SK-N-SH (cell line): Measurements from ENCODE around the gene COMMD7. TPM values are rescaled to one million over a fixed set of nuclear protein-coding genes. Genes with fewer than 3 reads are reported as not detected.

ENCODE experiments used
- CTCF ChIA-PET: fragments of 300-600, 350-600 bp; formaldehyde crosslinking; extraction: SDS; loops from one replicate; lab custom pipeline; 2021; lab: Yijun Ruan, JAX
- POLR2A ChIA-PET: fragments of 350-600 bp; sonication (Branson Sonifier 250); formaldehyde crosslinking; extraction: SDS; loops from one replicate; lab custom pipeline; 2020; ENCODE audit warnings: antibody characterized with exemption, inconsistent platforms; lab: Yijun Ruan, JAX
- DNase-seq: peaks from one replicate; pipeline ENCODE4 v3.0.0; 2012
- H2AFZ ChIP-seq: fragments of 200-600 bp; sonication (generic); 2 replicates; pipeline ENCODE4 v1.8.1; 2016; ENCODE audit warnings: antibody characterized with exemption, mild to moderate bottlenecking, low read depth
- H3F3A ChIP-seq: fragments of 200-600 bp; sonication (generic); replicated peaks from 2 replicates; pipeline ENCODE3; 2016; ENCODE audit warnings: antibody characterized with exemption, mild to moderate bottlenecking; ENCODE audit not compliant: insufficient read depth
- H3K27ac ChIP-seq, 2 experiments: fragments of 200-500 bp in 1 of 2; fragments of 200-600 bp in 1 of 2; sonication (Bioruptor generic) in 1 of 2; sonication (generic), shearing (Covaris generic) in 1 of 2; 2 replicates each; pipeline versions ENCODE4 v1.5.1 to v1.6.1; 2014 to 2016; ENCODE audit warnings: low read depth in 2 of 2, inconsistent platforms in 1 of 2, low read length in 1 of 2, mild to moderate bottlenecking in 1 of 2, mixed read lengths in 1 of 2
- H3K27me3 ChIP-seq: fragments of 200-600 bp; sonication (generic), shearing (Covaris generic); 2 replicates; pipeline ENCODE4 v1.6.1; 2016; ENCODE audit warnings: mixed run types; ENCODE audit not compliant: insufficient read depth
- H3K36me3 ChIP-seq, 2 experiments: fragments of 200-500 bp in 1 of 2; fragments of 200-600 bp in 1 of 2; sonication (Bioruptor generic) in 1 of 2; sonication (generic) in 1 of 2; replicated peaks in 1 of 2; 2 replicates each; pipeline versions ENCODE3 to v1.5.1; 2014 to 2016; ENCODE audit warnings: low read length in 1 of 2, mild to moderate bottlenecking in 1 of 2; ENCODE audit not compliant: insufficient read depth in 2 of 2, control insufficient read depth in 1 of 2
- H3K4me1 ChIP-seq, 2 experiments: fragments of 200-500 bp in 1 of 2; fragments of 200-600 bp in 1 of 2; sonication (Bioruptor generic) in 1 of 2; sonication (generic), shearing (Covaris generic) in 1 of 2; 2 replicates each; pipeline versions ENCODE4 v1.5.1 to v1.6.1; 2014 to 2016; ENCODE audit warnings: low read depth in 1 of 2, low read length in 1 of 2, mixed run types in 1 of 2; ENCODE audit not compliant: insufficient read depth in 2 of 2, control insufficient read depth in 1 of 2
- H3K4me2 ChIP-seq: fragments of 200-600 bp; sonication (generic), shearing (Covaris generic); 2 replicates; pipeline ENCODE4 v1.6.1; 2017; ENCODE audit warnings: mixed run types
- H3K4me3 ChIP-seq, 2 experiments: fragments of 200-500 bp in 1 of 2; fragments of 200-600 bp in 1 of 2; sonication (Bioruptor generic) in 1 of 2; sonication (generic), shearing (Covaris generic) in 1 of 2; 2 replicates each; pipeline versions ENCODE4 v1.5.1 to v1.8.1; 2014 to 2016; ENCODE audit warnings: low read depth in 2 of 2, inconsistent platforms in 1 of 2, low read length in 1 of 2, mild to moderate bottlenecking in 1 of 2, mixed read lengths in 1 of 2, moderate library complexity in 1 of 2
- H3K79me2 ChIP-seq: fragments of 200-600 bp; sonication (generic); 2 replicates; pipeline ENCODE4 v1.8.1; 2017; ENCODE audit warnings: mild to moderate bottlenecking; ENCODE audit not compliant: insufficient read depth
- H3K9ac ChIP-seq: fragments of 200-600 bp; sonication (generic); 2 replicates; pipeline ENCODE4 v1.6.1; 2017; ENCODE audit warnings: mixed run types
- H3K9me2 ChIP-seq: fragments of 200-600 bp; sonication (generic); 2 replicates; pipeline ENCODE4 v1.6.1; 2017; ENCODE audit warnings: mixed run types
- H3K9me3 ChIP-seq: fragments of 200-600 bp; sonication (generic); 2 replicates; pipeline ENCODE4 v1.6.1; 2017; ENCODE audit warnings: mixed run types, mild to moderate bottlenecking, moderate library complexity
- H4K20me1 ChIP-seq: fragments of 200-600 bp; sonication (generic); 2 replicates; pipeline ENCODE4 v1.6.1; 2017; ENCODE audit warnings: mild to moderate bottlenecking, mixed run types; ENCODE audit not compliant: insufficient read depth
- CHD2 ChIP-seq: fragments of 150-350 bp; IDR thresholded peaks from 2 replicates; pipeline ENCODE4 v1.6.1; 2018; ENCODE audit warnings: low read length; ENCODE audit not compliant: partially characterized antibody
- CTCF ChIP-seq: fragments of 200-600 bp; sonication (generic); IDR thresholded peaks from 2 replicates; pipeline ENCODE4 v1.6.1; 2017; ENCODE audit warnings: antibody characterized with exemption, mild to moderate bottlenecking, moderate library complexity
- EP300 ChIP-seq, 2 experiments: IDR thresholded peaks; 2 replicates each; pipeline versions ENCODE4 v1.4.0 to v1.6.1; 2012; ENCODE audit warnings: borderline replicate concordance in 1 of 2, low read depth in 1 of 2, low read length in 1 of 2
- FOSL2 ChIP-seq: IDR thresholded peaks from 2 replicates; pipeline ENCODE4 v1.4.0; 2012; ENCODE audit warnings: low read depth, mild to moderate bottlenecking, moderate library complexity, borderline replicate concordance
- FOXM1 ChIP-seq: IDR thresholded peaks from 2 replicates; pipeline ENCODE4 v1.4.0; 2012; ENCODE audit warnings: low read depth, mild to moderate bottlenecking
- IRF3 ChIP-seq: fragments of 150-350 bp; IDR thresholded peaks from 2 replicates; pipeline ENCODE4 v1.6.1; 2016; ENCODE audit warnings: mild to moderate bottlenecking, low read depth, low read length
- JUND ChIP-seq: IDR thresholded peaks from 2 replicates; pipeline ENCODE4 v1.4.0; 2012
- MAX ChIP-seq: IDR thresholded peaks from 2 replicates; pipeline ENCODE4 v1.4.0; 2012; ENCODE audit warnings: low read depth
- RAD21 ChIP-seq: IDR thresholded peaks from 2 replicates; pipeline ENCODE4 v1.6.1; 2012; ENCODE audit warnings: mild to moderate bottlenecking, low read length
- RCOR1 ChIP-seq: fragments of 150-350 bp; IDR thresholded peaks from 2 replicates; pipeline ENCODE4 v1.6.1; 2017; ENCODE audit warnings: antibody characterized with exemption, low read length
- SMC3 ChIP-seq: IDR thresholded peaks from 2 replicates; pipeline ENCODE4 v1.6.1; 2012; ENCODE audit warnings: low read depth, low read length, improper control_type of control experiment
- TAF1 ChIP-seq: IDR thresholded peaks from 2 replicates; pipeline ENCODE4 v1.6.1; 2012; ENCODE audit warnings: low read depth, mild to moderate bottlenecking, low read length, moderate library complexity, borderline replicate concordance
- USF1 ChIP-seq: IDR thresholded peaks from 2 replicates; pipeline ENCODE4 v1.4.0; 2012; ENCODE audit warnings: low read depth, borderline replicate concordance
- USF2 ChIP-seq: fragments of 150-350 bp; IDR thresholded peaks from 2 replicates; pipeline ENCODE4 v1.6.1; 2017; ENCODE audit warnings: antibody characterized with exemption, low read length, low read depth, borderline replicate concordance
- WGBS: methylation state at CpG from one replicate; pipeline ENCODE4 v1.1.6; 2017; ENCODE audit warnings: low lambda C conversion rate; 5-methylcytosine and 5-hydroxymethylcytosine counted together
- polyA plus RNA-seq, 3 experiments: library from polyadenylated mRNA; depleted of rRNA; stranded (reverse); fragments of >200 nt; gene quantifications; 2 replicates each; pipeline ENCODE4 v1.2.3, GENCODE V29; 2012

The COMMD7 gene
- polyA plus RNA-seq, 1 of the 3 experiments (the other 2 are of a cell fraction), result 38.0 TPM

GRCh38 chr20:32789896-32790750, 46.9 kb upstream of the COMMD7 start:
- Histone ChIP-seq H3K4me2 (no peak overlapping the region), H2AFZ (no peak overlapping the region), H3K9me2 (no peaks in the 10 kb centered on the region), H3K9ac (no peak overlapping the region), H3K4me1 (no peaks in the 10 kb centered on the region), H3K79me2 (no peaks in the 10 kb centered on the region), H3F3A (no peaks in the 10 kb centered on the region), H3K4me3 (peak overlapping the region in 1 of 2 experiments; percentile 49; a peak in 1 of 4 replicates), H3K27ac (no peak overlapping the region), H4K20me1 (no peaks in the 10 kb centered on the region), H3K36me3 (peaks cover 2 to 5% of the 10 kb centered on the region in 2 experiments), H3K9me3 (no peaks in the 10 kb centered on the region), H3K27me3 (no peaks in the 10 kb centered on the region)
- WGBS, result 69% methylated on average over 6 of the region's 6 CpGs
- DNase-seq, result peak; percentile 89
- ChIA-PET POLR2A (no interaction called here), CTCF (interaction anchor here (0.5 to 6.2 kb wide), 57 partner anchors 9 to 533 kb away, joined by 3 to 83 read pairs (median 5); partner anchors contain the start of genes C20orf203, COMMD7 and DNMT3B)
- no peak for TF ChIP-seq USF2
- TF ChIP-seq RAD21, result peak; percentile 87
- peak; percentile 80 for TF ChIP-seq SMC3
- TF ChIP-seq FOXM1, result no peak
- TF ChIP-seq CTCF, result peak; percentile 97

GRCh38 chr20:32787168-32787567, 43.9 kb upstream of the COMMD7 start:
- TF ChIP-seq JUND (no peak), TAF1 (no peak), USF1 (no peak), EP300 (IDR thresholded peaks at IDR 0.05; ENCODE audit: borderline replicate concordance in 1 of 2, low read depth in 1 of 2, low read length in 1 of 2) (no peak), FOSL2 (no peak), IRF3 (no peak), CHD2 (no peak), MAX (no peak), USF2 (no peak), RCOR1 (no peak)
- Histone ChIP-seq H3K9me3 (no peaks in the 10 kb centered on the region), H3K27ac (no peak overlapping the region), H3F3A (no peaks in the 10 kb centered on the region), H4K20me1 (no peaks in the 10 kb centered on the region), H3K36me3 (peaks cover 2 to 5% of the 10 kb centered on the region in 2 experiments), H2AFZ (no peak overlapping the region), H3K9me2 (no peaks in the 10 kb centered on the region), H3K27me3 (no peaks in the 10 kb centered on the region), H3K9ac (no peak overlapping the region), H3K79me2 (no peaks in the 10 kb centered on the region), H3K4me2 (no peak overlapping the region), H3K4me1 (no peaks in the 10 kb centered on the region), H3K4me3 (no peak overlapping the region)
- ChIA-PET POLR2A (no interaction called here), CTCF (interaction anchor here (1.4 to 6.2 kb wide), 2 partner anchors 9 to 113 kb away, joined by 4 to 83 read pairs; partner anchors contain the start of gene C20orf203)
- 93% methylated on average over 16 of the region's 16 CpGs for WGBS
- no peak for DNase-seq
